ENCODE data around the gene ITPR2.

The ITPR2 gene

GRCh38 chr12:26861690-26862089 is 28.7 kb upstream of the ITPR2 start:
- H3F3A ChIP-seq (ENCODE audit: low read depth) = no peaks in the 10 kb centered on the region; the same call in 1 of the 2 replicates
- no peaks in the 10 kb centered on the region for H3K36me3 ChIP-seq (ENCODE audit: insufficient read depth, low read length)
- peaks cover 22% of the 10 kb centered on the region for H3K4me1 ChIP-seq (ENCODE audit: insufficient read depth, low read length, poor library complexity, severe bottlenecking)
- no peak overlapping the region for H3K9ac ChIP-seq (ENCODE audit: low read depth, low read length, poor library complexity, severe bottlenecking)
- H2AFZ ChIP-seq (ENCODE audit: low read length) = no peak overlapping the region
- no peaks in the 10 kb centered on the region for H3K9me3 ChIP-seq (ENCODE audit: insufficient read depth, low read depth, low read length)
- H3K4me2 ChIP-seq (ENCODE audit: low read depth, low read length, poor library complexity, severe bottlenecking) = no peak overlapping the region
- TF ChIP-seq CTCF (conservative IDR thresholded peaks at IDR 0.05; ENCODE audit: low read length) (no peak), EZH2phosphoT487 (IDR thresholded peaks at IDR 0.05; ENCODE audit: borderline replicate concordance) (no peak)
- no peaks in the 10 kb centered on the region for H3K9me2 ChIP-seq (replicated peaks; ENCODE audit: low read depth, low read length)
- no peaks in the 10 kb centered on the region for H3K79me2 ChIP-seq (ENCODE audit: insufficient read depth, low read length)
- H4K20me1 ChIP-seq (ENCODE audit: insufficient read depth, low read length, poor library complexity, severe bottlenecking) = no peaks in the 10 kb centered on the region
- no peaks in the 10 kb centered on the region for H3K27me3 ChIP-seq (ENCODE audit: insufficient read depth, low read length, poor library complexity, severe bottlenecking)
- no peak overlapping the region for H3K4me3 ChIP-seq (ENCODE audit: low read length, poor library complexity, severe bottlenecking)

- H3F3A ChIP-seq (ENCODE audit: low read depth) = no peaks in the 10 kb centered on the region
- H2AFZ ChIP-seq (ENCODE audit: low read length) = 0 out of 2 replicates have a peak overlapping the region, but pooled peaks have one; percentile 16
- H3K36me3 ChIP-seq (ENCODE audit: insufficient read depth, low read length) = no peaks in the 10 kb centered on the region
- H3K4me2 ChIP-seq (ENCODE audit: low read depth, low read length, poor library complexity, severe bottlenecking) = peak overlapping the region; percentile 33
- H3K27me3 ChIP-seq (ENCODE audit: insufficient read depth, low read length, poor library complexity, severe bottlenecking) = no peaks in the 10 kb centered on the region
- H3K9me2 ChIP-seq (replicated peaks; ENCODE audit: low read depth, low read length) = no peaks in the 10 kb centered on the region
- no peaks in the 10 kb centered on the region for H4K20me1 ChIP-seq (ENCODE audit: insufficient read depth, low read length, poor library complexity, severe bottlenecking)
- TF ChIP-seq EZH2phosphoT487 (IDR thresholded peaks at IDR 0.05; ENCODE audit: borderline replicate concordance) (no peak), CTCF (conservative IDR thresholded peaks at IDR 0.05; ENCODE audit: low read length) (no peak)
- H3K4me3 ChIP-seq (ENCODE audit: low read length, poor library complexity, severe bottlenecking) = no peak overlapping the region
- H3K4me1 ChIP-seq (ENCODE audit: insufficient read depth, low read length, poor library complexity, severe bottlenecking) = peaks cover 27% of the 10 kb centered on the region
- no peak overlapping the region for H3K9ac ChIP-seq (ENCODE audit: low read depth, low read length, poor library complexity, severe bottlenecking)
- H3K79me2 ChIP-seq (ENCODE audit: insufficient read depth, low read length) = no peaks in the 10 kb centered on the region
- no peaks in the 10 kb centered on the region for H3K9me3 ChIP-seq (ENCODE audit: insufficient read depth, low read depth, low read length)
Observed at GRCh38 chr12:26857465-26858176, 24.6 kb upstream of the ITPR2 start.

- H3K79me2 ChIP-seq (ENCODE audit: insufficient read depth, low read length) = no peaks in the 10 kb centered on the region
- H3K36me3 ChIP-seq (ENCODE audit: insufficient read depth, low read length) = no peaks in the 10 kb centered on the region
- H3K9me2 ChIP-seq (replicated peaks; ENCODE audit: low read depth, low read length) = no peaks in the 10 kb centered on the region
- H2AFZ ChIP-seq (ENCODE audit: low read length) = peak overlapping the region; percentile 22
- H3K4me2 ChIP-seq (ENCODE audit: low read depth, low read length, poor library complexity, severe bottlenecking) = no peak overlapping the region
- H3K27me3 ChIP-seq (ENCODE audit: insufficient read depth, low read length, poor library complexity, severe bottlenecking) = no peaks in the 10 kb centered on the region
- peaks cover 27% of the 10 kb centered on the region for H3K4me1 ChIP-seq (ENCODE audit: insufficient read depth, low read length, poor library complexity, severe bottlenecking)
- no peak for TF ChIP-seq CTCF (conservative IDR thresholded peaks at IDR 0.05; ENCODE audit: low read length)
- H3K4me3 ChIP-seq (ENCODE audit: low read length, poor library complexity, severe bottlenecking) = no peak overlapping the region
- no peaks in the 10 kb centered on the region for H3F3A ChIP-seq (ENCODE audit: low read depth)
- H3K9me3 ChIP-seq (ENCODE audit: insufficient read depth, low read depth, low read length) = no peaks in the 10 kb centered on the region
- H3K9ac ChIP-seq (ENCODE audit: low read depth, low read length, poor library complexity, severe bottlenecking) = no peak overlapping the region
- no peaks in the 10 kb centered on the region for H4K20me1 ChIP-seq (ENCODE audit: insufficient read depth, low read length, poor library complexity, severe bottlenecking)
Observed at GRCh38 chr12:26855337-26855736, 22.3 kb upstream of the ITPR2 start.

Data from Loucy (cell line).